IMR-90 (cell line): ENCODE data around the gene NACC1.

Source experiments
- CEBPB ChIP-seq: IDR thresholded peaks from 2 replicates; pipeline ENCODE4 v1.6.1; 2012; ENCODE audit warnings: low read depth, low read length, improper control_type of control experiment
- CTCF ChIP-seq: conservative IDR thresholded peaks from 2 replicates; pipeline ENCODE4 v1.5.1; 2012; ENCODE audit warnings: mild to moderate bottlenecking, low read depth, low read length, improper control_type of control experiment
- FOS ChIP-seq: fragments of 150-350 bp; IDR thresholded peaks from 2 replicates; pipeline ENCODE4 v1.6.1; 2016; ENCODE audit warnings: low read depth, low read length
- MAFK ChIP-seq: IDR thresholded peaks from 2 replicates; pipeline ENCODE4 v1.6.1; 2012; ENCODE audit warnings: low read depth, low read length, improper control_type of control experiment
- MXI1 ChIP-seq: IDR thresholded peaks from 2 replicates; pipeline ENCODE4 v1.6.1; 2012; ENCODE audit warnings: low read depth, mild to moderate bottlenecking, low read length, moderate library complexity, borderline replicate concordance
- POLR2A ChIP-seq: IDR thresholded peaks from 2 replicates; pipeline ENCODE4 v1.6.1; 2012; ENCODE audit warnings: mild to moderate bottlenecking, low read depth, low read length
- RAD21 ChIP-seq: IDR thresholded peaks from 2 replicates; pipeline ENCODE4 v1.6.1; 2012; ENCODE audit warnings: low read length, improper control_type of control experiment
- SMC3 ChIP-seq: fragments of 150-350 bp; IDR thresholded peaks from 2 replicates; pipeline ENCODE4 v1.6.1; 2016; ENCODE audit warnings: low read depth, mild to moderate bottlenecking, antibody characterized with exemption, low read length, moderate library complexity

- TF ChIP-seq POLR2A (no peak), CEBPB (no peak), MAFK (no peak), CTCF (no peak), FOS (no peak), MXI1 (no peak), RAD21 (no peak), SMC3 (no peak)
Measured at GRCh38 chr19:13098277-13099072, 19.6 kb upstream of the NACC1 start.
